GM19467 (cell line): ENCODE results near the gene DCK.

Source experiments
- ATAC-seq: cut with Tn5 transposase; IDR thresholded peaks from one replicate; pipeline ENCODE4 v1.9.1; 2021; ENCODE audit warnings: mild to moderate bottlenecking, moderate library complexity; ENCODE audit not compliant: unreplicated experiment

DCK gene

GRCh38 chr4:70993181-70994068, at the start of gene DCK:
DCK (plus strand) TSS chr4:70993649; CDS start chr4:70993836, 187 bp downstream.
- peak; percentile 86 for ATAC-seq

GRCh38 chr4:70945046-70945445, 48.4 kb upstream of the DCK start:
- no peak for ATAC-seq

GRCh38 chr4:70945452-70946055, 47.9 kb upstream of the DCK start:
- no peak for ATAC-seq

GRCh38 chr4:70946939-70947338, 46.5 kb upstream of the DCK start:
- no peak for ATAC-seq

- ATAC-seq = no peak
These were observed 44.7 kb upstream of the DCK start for GRCh38 chr4:70948665-70949260.

- no peak for ATAC-seq
These were observed 39.4 kb upstream of the DCK start for GRCh38 chr4:70954032-70954431.

- no peak for ATAC-seq
These were observed 36.8 kb upstream of the DCK start for GRCh38 chr4:70956549-70957210.

- no peak for ATAC-seq
These were observed 34.8 kb upstream of the DCK start for GRCh38 chr4:70958681-70959080.

- no peak for ATAC-seq
These were observed 24.4 kb upstream of the DCK start for GRCh38 chr4:70969076-70969475.

GRCh38 chr4:70976252-70976651, 17.2 kb upstream of the DCK start:
- ATAC-seq = no peak

- no peak for ATAC-seq
These were observed 13.9 kb upstream of the DCK start for GRCh38 chr4:70979445-70980008.

- no peak for ATAC-seq
These were observed 13.3 kb upstream of the DCK start for GRCh38 chr4:70980196-70980595.

GRCh38 chr4:70984106-70984505, 9.3 kb upstream of the DCK start:
- no peak for ATAC-seq

GRCh38 chr4:70984589-70984988, 8.9 kb upstream of the DCK start:
- no peak for ATAC-seq

GRCh38 chr4:70991596-70991995, 1.9 kb upstream of the DCK start:
- ATAC-seq = no peak

- ATAC-seq = no peak
These were observed 1.0 kb upstream of the DCK start for GRCh38 chr4:70992391-70992881.

- no peak for ATAC-seq
These were observed 569 bp downstream of the DCK start for GRCh38 chr4:70994069-70994366.

- ATAC-seq = peak; percentile 47
These were observed 1.1 kb downstream of the DCK start for GRCh38 chr4:70994387-70995099.

GRCh38 chr4:70996018-70996360, 2.5 kb downstream of the DCK start:
- ATAC-seq = no peak

GRCh38 chr4:70997036-70997435, 3.6 kb downstream of the DCK start:
- ATAC-seq = no peak

- no peak for ATAC-seq
These were observed 4.1 kb downstream of the DCK start for GRCh38 chr4:70997546-70997945.
